Heart left ventricle (tissue), 16 donors: ENCODE data around the gene ZNF277. TPM values are rescaled to one million over a fixed set of nuclear protein-coding genes. Genes with fewer than 3 reads are reported as not detected.
A peak's percentile ranks its signal among the peaks of the same experiment; 100 is the strongest.

Experiments
- ATAC-seq, 4 donors: fragments of 200-7000 bp; cut with Tn5 transposase; one replicate each; pipeline ENCODE4 v1.9.1; 2020 to 2022; ENCODE audit warnings: moderate library complexity in 4 of 4, mild to moderate bottlenecking in 3 of 4, moderate number of reproducible peaks in 1 of 4
- DNase-seq, 5 donors: peaks; one replicate each; pipeline ENCODE4 v3.0.0-alpha.2; 2020
- H3K27ac ChIP-seq, 12 donors: fragments of 200-600 bp; sonication (generic) in 4 of 12; one replicate each; pipeline versions ENCODE4 v1.5.0 to v1.8.0; 2016 to 2022; ENCODE audit warnings: mild to moderate bottlenecking in 2 of 12
- H3K27me3 ChIP-seq, 9 donors: fragments of 200-600 bp; sonication (generic) in 2 of 9; one replicate each; pipeline versions ENCODE4 v1.5.1 to v1.8.0; 2016 to 2022; ENCODE audit warnings: mild to moderate bottlenecking in 3 of 9
- H3K36me3 ChIP-seq, 9 donors: fragments of 200-600 bp; sonication (generic) in 2 of 9; one replicate each; pipeline versions ENCODE4 v1.5.0 to v1.8.0; 2018 to 2022; ENCODE audit warnings: mild to moderate bottlenecking in 2 of 9
- H3K4me1 ChIP-seq, 12 donors: fragments of 200-600 bp; sonication (generic) in 4 of 12; one replicate each; pipeline versions ENCODE4 v1.5.0 to v1.8.0; 2016 to 2022; ENCODE audit warnings: mild to moderate bottlenecking in 3 of 12
- H3K4me3 ChIP-seq, 12 donors: fragments of 200-600 bp; sonication (generic) in 4 of 12; one replicate each; pipeline versions ENCODE4 v1.5.0 to v1.8.0; 2017 to 2022; ENCODE audit warnings: mild to moderate bottlenecking in 9 of 12, moderate library complexity in 4 of 12
- H3K9me3 ChIP-seq, 12 donors: fragments of 200-600 bp; sonication (generic) in 4 of 12; one replicate each; pipeline versions ENCODE4 v1.5.0 to v1.8.0; 2016 to 2022; ENCODE audit warnings: mild to moderate bottlenecking in 1 of 12
- CTCF ChIP-seq, 12 donors: fragments of 200-600 bp; sonication (generic) in 4 of 12; IDR thresholded peaks; one replicate each; pipeline versions ENCODE4 v1.5.0 to v1.8.0; 2018 to 2022; ENCODE audit warnings: antibody characterized with exemption in 12 of 12, mild to moderate bottlenecking in 5 of 12
- POLR2A ChIP-seq, 2 donors: fragments of 450-650 bp; IDR thresholded peaks; one replicate each; pipeline ENCODE4 v1.6.1; 2017; ENCODE audit warnings: antibody characterized with exemption in 2 of 2, mild to moderate bottlenecking in 2 of 2, moderate library complexity in 2 of 2
- WGBS, 4 donors: extraction: QIAGEN DNeasy Blood & Tissue Kit in 2 of 4; methylation state at CpG; one replicate each; pipeline versions ENCODE4 v1.1.5 to v1.1.7; 2013 to 2018; 5-methylcytosine and 5-hydroxymethylcytosine counted together
- intact Hi-C, 10 donors: fragments of 100-400 bp; cut with DNase I; formaldehyde crosslinking; loops; one replicate each; pipeline versions ENCODE4 v1.11.1 to v1.14.2; 2022
- polyA plus RNA-seq, 2 donors: library from polyadenylated mRNA; stranded (reverse); fragments of 200-250 nt; gene quantifications; one replicate each; pipeline ENCODE4 v1.2.3, GENCODE V29; 2013
- total RNA-seq, 9 donors: library from RNA; depleted of rRNA in 2 of 9; stranded (reverse); fragments of >200 nt in 2 of 9; fragmentation: NEBNext Ultra II Directional in 3 of 9; extraction: Animal tissue kit (Norgen Biotek cat#: 25700) in 3 of 9; gene quantifications; one replicate each; pipeline versions ENCODE4 v1.1.0 to v1.2.4, GENCODE V29; 2016 to 2023
- donor health status: ischemic (EF 13 %, LVEDD 7.1; RV severe dilation, severe dysfunction).
- donor health status: healthy with polysubstance abuse.
- donor health status: DM: no; HTN: yes; CAD: no.
- donor health status: DM: no; HTN: no; CAD: no.
- donor health status: ischemic (EF 25% LVEDD 6.9; RV normal size, moderate dysfunction).
- donor health status: ischemic (EF 25% LVEDD 5.7; RV mildly dilated, moderate dysfunction).
- donor health status: healthy.
- donor health status: DM: yes; HTN: yes; CAD: no.
- donor health status: ischemic (EF 35%, LVEDD 5.7; RV mildly dilated, moderate dysfunction).
- donor health status: nonischemic (EF 11% LVEDD 7.7; RV severe dilation, severe dysfunction).
- donor health status: DM: yes; HTN: yes; CAD: no.
- donor health status: PGD.
- donor health status: ischemic (EF 29% LVEDD 5.4; RV normal size, mild dysfunction).
- donor health status: nonischemic (EF 23%, LVEDD 6.1; RV moderate dilation, normal function).

Gene ZNF277
- total and polyA plus RNA-seq, 11 donors = 10.3 to 26.5 (median 14.0) TPM

GRCh38 chr7:112337892-112338291 lies 131.4 kb downstream of the ZNF277 start:
- no peaks in the 10 kb centered on the region for H3K27me3 ChIP-seq
- DNase-seq (no peak), ATAC-seq (no peak)
- peaks cover 0 to 10% (median 0%) of the 10 kb centered on the region in 12 donors for H3K4me1 ChIP-seq
- peaks cover 0 to 74% (median 46%) of the 10 kb centered on the region in 9 donors for H3K36me3 ChIP-seq
- intact Hi-C loops = no loop called here
- H3K9me3 ChIP-seq = peaks cover 0 to 1% (median 0%) of the 10 kb centered on the region in 12 donors
- TF ChIP-seq POLR2A (IDR thresholded peaks at IDR 0.05) = no peak
- TF ChIP-seq CTCF (IDR thresholded peaks at IDR 0.05) = no peak
- H3K27ac ChIP-seq = no peak overlapping the region
- no peak overlapping the region for H3K4me3 ChIP-seq
- WGBS, 4 donors = 91 to 98% (median 96%) methylated on average over 2 of the region's 2 CpGs

GRCh38 chr7:112338786-112339185 lies 132.3 kb downstream of the ZNF277 start:
- intact Hi-C loops = no loop called here
- Histone ChIP-seq H3K36me3 (peaks cover 0 to 74% (median 53%) of the 10 kb centered on the region in 9 donors), H3K4me3 (no peak overlapping the region), H3K27ac (no peak overlapping the region), H3K27me3 (no peaks in the 10 kb centered on the region), H3K4me1 (peaks cover 0 to 10% (median 0%) of the 10 kb centered on the region in 12 donors), H3K9me3 (peaks cover 0 to 7% (median 0%) of the 10 kb centered on the region in 12 donors)
- 92 to 96% (median 93%) methylated on average over 4 of the region's 4 CpGs for WGBS, 4 donors
- no peak for ATAC-seq
- no peak for DNase-seq
- TF ChIP-seq POLR2A (IDR thresholded peaks at IDR 0.05) (no peak), CTCF (IDR thresholded peaks at IDR 0.05) (no peak)

- Histone ChIP-seq H3K4me3 (no peak overlapping the region), H3K36me3 (peaks cover 0 to 74% (median 59%) of the 10 kb centered on the region in 9 donors), H3K27me3 (no peaks in the 10 kb centered on the region), H3K27ac (no peak overlapping the region), H3K9me3 (peaks cover 0 to 7% (median 0%) of the 10 kb centered on the region in 12 donors), H3K4me1 (peaks cover 0 to 13% (median 0%) of the 10 kb centered on the region in 12 donors)
- no peak for DNase-seq
- TF ChIP-seq CTCF (IDR thresholded peaks at IDR 0.05) = no peak
- TF ChIP-seq POLR2A (IDR thresholded peaks at IDR 0.05) = no peak
- intact Hi-C loops = no loop called here
- 43 to 79% (median 58%) methylated on average over 2 of the region's 2 CpGs for WGBS, 4 donors
- no peak for ATAC-seq
These were observed 135.0 kb downstream of the ZNF277 start for GRCh38 chr7:112341464-112341863.

GRCh38 chr7:112346381-112347060 lies 140.0 kb downstream of the ZNF277 start:
- TF ChIP-seq POLR2A (IDR thresholded peaks at IDR 0.05) = no peak
- no peak for TF ChIP-seq CTCF (IDR thresholded peaks at IDR 0.05)
- peaks cover 0 to 32% (median 22%) of the 10 kb centered on the region in 9 donors for H3K36me3 ChIP-seq
- H3K27me3 ChIP-seq = no peaks in the 10 kb centered on the region
- ATAC-seq (peak in 2 of 4 donors; percentile 61 to 66), DNase-seq (no peak)
- H3K9me3 ChIP-seq = peaks cover 0 to 7% (median 0%) of the 10 kb centered on the region in 12 donors
- H3K4me1 ChIP-seq = peaks cover 0 to 17% (median 4%) of the 10 kb centered on the region in 12 donors
- 45 to 62% (median 57%) methylated on average over 4 of the region's 4 CpGs for WGBS, 4 donors
- no peak overlapping the region for H3K4me3 ChIP-seq
- no peak overlapping the region for H3K27ac ChIP-seq
- intact Hi-C loops = no loop called here
